ENCODE measurements around the gene AAGAB.
"Not testable (repeated sequence)": the region's sequence is repeated elsewhere in the genome, so short reads cannot be mapped to it uniquely, and the experiment has no call there.

The AAGAB gene

GRCh38 chr15:67253101-67253500 lies 1.4 kb downstream of the AAGAB start:
- no peak for DNase-seq (ENCODE audit: low spot score)

DNA sequence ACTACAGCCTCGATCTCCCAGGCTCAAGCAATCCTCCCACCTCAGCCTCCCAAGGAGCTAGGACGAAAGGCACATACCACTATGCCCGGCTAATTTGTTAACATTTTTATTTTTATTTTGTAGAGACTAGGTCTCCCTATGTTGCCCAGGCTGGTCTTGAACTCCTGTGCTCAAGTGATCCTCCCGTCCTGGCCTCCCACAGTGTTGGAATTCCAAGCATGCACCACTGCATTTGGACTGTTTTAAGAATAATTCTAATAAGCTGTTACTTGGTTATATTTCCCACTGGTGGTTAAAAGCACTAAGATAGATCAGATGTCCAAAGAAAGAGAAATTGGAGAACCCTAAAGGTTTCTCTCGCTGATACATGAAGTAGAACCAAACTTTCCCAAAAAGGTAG lies 3.1 kb downstream of the AAGAB start:
- DNase-seq (ENCODE audit: low spot score), result no peak

- DNase-seq (ENCODE audit: low spot score), result no peak
These were observed 4.6 kb downstream of the AAGAB start for GRCh38 chr15:67249830-67250229.

DNA sequence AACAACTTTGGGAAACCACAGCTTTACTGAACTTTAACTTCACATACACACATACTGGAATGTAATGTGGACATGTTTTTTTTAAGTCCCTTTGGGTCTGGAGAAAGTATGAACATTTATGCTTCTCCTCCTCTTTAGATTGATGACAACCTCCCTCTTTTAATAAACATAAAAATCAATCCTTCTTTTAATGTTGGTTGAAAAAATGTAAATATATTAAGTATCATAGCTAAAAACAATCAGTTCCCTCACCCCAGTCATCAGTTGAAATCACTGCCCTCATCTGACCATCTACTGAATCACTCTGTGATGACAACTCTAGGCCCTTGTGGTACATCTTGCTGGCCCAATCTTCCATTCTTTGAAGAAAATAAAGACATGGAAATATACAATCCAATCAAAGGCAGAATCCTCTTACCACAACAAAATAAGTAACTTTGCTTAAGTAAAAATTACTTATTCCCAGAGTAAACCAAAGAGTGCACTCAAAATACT lies 6.4 kb downstream of the AAGAB start:
- no peak for DNase-seq (ENCODE audit: low spot score)

DNA sequence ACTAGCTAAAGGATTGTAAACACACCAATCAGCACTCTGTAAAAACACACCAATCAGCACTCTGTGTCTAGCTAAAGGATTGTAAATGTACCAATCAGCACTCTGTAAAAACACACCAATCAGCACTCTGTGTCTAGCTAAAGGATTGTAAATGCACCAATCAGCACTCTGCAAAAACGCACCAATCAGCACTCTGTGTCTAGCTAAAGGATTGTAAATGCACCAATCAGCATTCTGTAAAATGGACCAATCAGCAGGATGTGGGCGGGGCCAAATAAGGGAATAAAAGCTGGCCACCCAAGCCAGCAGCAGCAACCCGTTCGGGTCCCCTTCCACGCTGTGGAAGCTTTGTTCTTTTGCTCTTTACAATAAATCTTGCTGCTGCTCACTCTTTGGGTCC lies 7.9 kb downstream of the AAGAB start:
- not testable (repeated sequence) for DNase-seq (ENCODE audit: low spot score)

GRCh38 chr15:67244971-67245478 lies 9.4 kb downstream of the AAGAB start:
- no peak for DNase-seq (ENCODE audit: low spot score)

GRCh38 chr15:67242708-67243111 lies 11.8 kb downstream of the AAGAB start:
- DNase-seq (ENCODE audit: low spot score), result no peak

DNA sequence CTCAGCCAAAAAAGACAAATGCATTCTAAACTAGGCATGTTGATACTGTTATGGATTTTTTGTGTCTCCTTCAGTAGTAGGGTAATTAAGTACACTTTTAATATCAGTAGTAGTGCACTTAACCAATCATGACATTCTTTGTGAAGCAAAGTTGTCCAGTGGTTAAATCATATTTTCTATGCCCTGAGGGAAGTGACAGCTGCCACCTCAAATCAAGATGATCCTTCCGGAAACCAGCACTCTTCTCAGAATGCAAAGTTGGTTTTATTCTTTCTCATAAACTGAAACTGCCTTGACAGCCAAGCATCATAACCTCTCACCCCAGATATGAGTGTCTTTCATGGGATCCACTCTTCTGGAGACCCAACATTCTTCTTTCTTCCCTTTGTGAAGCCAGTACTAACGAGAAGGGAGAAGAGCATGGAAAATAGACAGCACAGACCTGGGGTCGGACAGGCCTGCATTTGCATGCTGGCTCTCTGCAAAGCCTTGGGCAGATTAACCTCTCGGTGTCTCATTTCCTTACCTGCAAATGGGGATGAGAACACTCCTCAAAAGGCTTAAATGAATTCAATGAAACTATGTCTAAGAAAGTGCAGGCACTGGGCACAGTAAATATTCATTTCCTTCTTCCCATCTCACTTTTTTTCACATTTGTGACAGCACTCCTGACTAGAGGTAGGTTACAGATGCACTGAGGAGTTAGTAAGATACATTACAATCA lies 13.2 kb downstream of the AAGAB start:
- no peak for DNase-seq (ENCODE audit: low spot score)

DNA sequence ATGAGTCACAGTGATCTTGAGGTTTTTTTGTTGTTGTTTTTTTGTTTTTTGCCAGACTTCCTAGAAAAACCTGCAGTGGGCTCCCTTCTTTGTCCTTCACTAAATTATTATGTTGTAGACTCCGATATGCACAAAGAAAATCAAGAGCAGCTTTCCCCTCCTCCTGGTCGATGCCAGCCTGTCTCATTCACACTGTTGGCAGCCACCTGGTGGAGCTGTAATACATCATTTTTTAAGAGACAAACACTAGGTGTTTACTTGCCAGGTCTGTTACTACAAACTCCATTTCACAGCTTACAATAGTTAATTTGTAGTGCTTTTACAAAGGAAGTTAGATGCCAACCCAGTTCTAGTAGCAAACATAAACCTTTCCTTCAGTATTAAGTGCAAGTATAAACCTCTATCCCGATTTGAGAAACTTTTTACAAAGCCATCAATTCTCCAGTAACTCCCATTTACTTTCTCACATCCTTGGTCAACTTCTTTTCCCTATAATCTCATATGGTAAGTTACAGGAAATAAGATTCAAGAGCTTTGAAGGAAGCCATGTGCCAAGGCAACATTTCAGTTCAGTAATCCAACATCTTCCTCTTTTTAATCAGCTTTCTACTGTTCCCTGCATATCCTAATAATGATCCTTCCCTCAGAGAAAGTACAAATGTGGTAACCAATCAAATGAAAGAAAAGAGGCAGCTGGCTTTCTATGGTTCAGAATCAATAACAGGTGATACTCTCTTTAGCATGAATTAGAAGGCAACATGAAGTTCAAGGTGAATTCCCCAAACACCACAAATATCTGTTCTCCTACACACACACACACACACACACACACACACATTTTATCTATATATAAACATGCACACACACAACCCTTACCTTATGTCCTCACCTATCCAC lies 14.0 kb downstream of the AAGAB start:
- DNase-seq (ENCODE audit: low spot score), result no peak

DNA sequence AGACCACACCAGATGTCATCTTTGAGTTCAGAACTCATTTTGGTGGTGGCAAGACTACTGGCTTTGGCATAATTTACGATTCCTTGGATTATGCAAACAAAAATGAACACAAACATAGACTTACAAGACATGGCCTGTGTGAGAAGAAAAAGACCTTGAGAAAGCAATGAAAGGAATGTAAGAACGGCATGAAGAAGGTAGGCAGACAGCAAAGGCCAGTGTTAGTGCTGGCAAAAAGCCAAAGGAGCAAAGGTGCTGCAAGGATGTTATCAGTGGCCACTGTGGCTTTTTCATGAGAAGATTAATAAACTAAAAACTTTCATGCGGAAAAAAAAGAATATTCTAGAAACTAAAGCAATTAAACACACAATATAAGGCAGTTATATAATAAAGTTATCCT lies 21.9 kb downstream of the AAGAB start:
- no peak for DNase-seq (ENCODE audit: low spot score)

- no peak for DNase-seq (ENCODE audit: low spot score)
These were observed 24.0 kb downstream of the AAGAB start for GRCh38 chr15:67230504-67230903.

DNA sequence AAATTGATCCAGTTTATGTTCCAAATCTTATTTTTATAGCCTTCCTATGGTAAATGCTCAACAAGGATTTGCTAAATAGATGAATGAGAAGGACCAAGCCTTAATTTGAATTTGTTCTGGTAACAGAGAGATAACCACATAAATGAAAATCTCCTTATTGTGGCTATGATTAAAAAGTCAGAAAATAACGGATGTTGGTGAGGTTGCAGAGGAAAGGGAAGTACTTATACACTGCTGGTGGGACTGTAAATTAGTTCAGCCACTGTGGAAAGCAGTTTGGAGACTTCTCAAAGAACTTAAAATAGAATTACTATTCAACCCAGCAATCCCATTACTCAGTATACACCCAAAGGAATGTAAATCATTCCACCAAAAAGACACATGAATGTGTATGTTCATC lies 26.2 kb downstream of the AAGAB start:
- no peak for DNase-seq (ENCODE audit: low spot score)

DNA sequence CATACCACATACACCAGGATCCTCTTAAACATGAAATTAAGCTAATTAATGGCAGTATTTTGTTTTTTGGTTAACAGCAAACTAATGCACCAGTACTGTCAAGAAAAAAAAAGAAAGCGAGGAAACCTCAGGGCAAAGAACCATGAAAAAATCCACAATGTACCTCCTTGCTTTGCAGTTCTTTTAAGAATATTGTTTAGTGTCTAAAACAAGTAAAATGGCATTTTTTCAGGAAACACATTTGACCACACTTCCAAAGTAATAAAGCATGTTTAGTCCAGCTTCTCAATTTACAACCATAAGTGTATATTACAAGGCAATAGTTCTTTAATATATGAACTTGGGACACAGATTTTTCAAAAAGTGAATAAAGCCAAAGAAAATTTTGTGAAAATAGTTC lies 26.6 kb downstream of the AAGAB start:
- no peak for DNase-seq (ENCODE audit: low spot score)

DNA sequence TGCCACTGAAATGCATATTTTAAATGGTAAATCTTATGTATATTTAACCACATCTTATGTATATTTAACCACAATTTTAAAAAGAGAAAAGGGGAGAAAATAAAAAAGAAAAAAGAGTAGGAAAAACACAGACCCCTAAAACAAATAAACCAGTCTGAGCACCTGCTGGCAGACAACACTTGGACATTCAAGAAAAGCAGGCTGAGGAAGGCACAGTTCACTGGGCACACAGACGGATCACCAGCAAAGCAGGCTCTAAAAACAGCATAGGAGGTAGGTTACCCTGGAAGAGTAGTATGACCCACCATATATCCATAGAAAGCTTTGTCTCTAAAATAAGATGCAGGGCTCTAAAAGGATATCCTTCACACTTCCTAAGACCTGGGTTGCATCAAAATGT lies 27.0 kb downstream of the AAGAB start:
- no peak for DNase-seq (ENCODE audit: low spot score)

- no peak for DNase-seq (ENCODE audit: low spot score)
These were observed 29.1 kb downstream of the AAGAB start for GRCh38 chr15:67225336-67225735.

- no peak for DNase-seq (ENCODE audit: low spot score)
These were observed 29.6 kb downstream of the AAGAB start for GRCh38 chr15:67224889-67225288.

GRCh38 chr15:67219288-67219687 lies 35.2 kb downstream of the AAGAB start:
- DNase-seq (ENCODE audit: low spot score), result no peak

- DNase-seq (ENCODE audit: low spot score), result no peak
These were observed 36.0 kb downstream of the AAGAB start for GRCh38 chr15:67218428-67218827.

GRCh38 chr15:67216859-67217258 lies 37.6 kb downstream of the AAGAB start:
- DNase-seq (ENCODE audit: low spot score), result no peak

- DNase-seq (ENCODE audit: low spot score), result no peak
These were observed 39.4 kb downstream of the AAGAB start for GRCh38 chr15:67215102-67215501.

DNA sequence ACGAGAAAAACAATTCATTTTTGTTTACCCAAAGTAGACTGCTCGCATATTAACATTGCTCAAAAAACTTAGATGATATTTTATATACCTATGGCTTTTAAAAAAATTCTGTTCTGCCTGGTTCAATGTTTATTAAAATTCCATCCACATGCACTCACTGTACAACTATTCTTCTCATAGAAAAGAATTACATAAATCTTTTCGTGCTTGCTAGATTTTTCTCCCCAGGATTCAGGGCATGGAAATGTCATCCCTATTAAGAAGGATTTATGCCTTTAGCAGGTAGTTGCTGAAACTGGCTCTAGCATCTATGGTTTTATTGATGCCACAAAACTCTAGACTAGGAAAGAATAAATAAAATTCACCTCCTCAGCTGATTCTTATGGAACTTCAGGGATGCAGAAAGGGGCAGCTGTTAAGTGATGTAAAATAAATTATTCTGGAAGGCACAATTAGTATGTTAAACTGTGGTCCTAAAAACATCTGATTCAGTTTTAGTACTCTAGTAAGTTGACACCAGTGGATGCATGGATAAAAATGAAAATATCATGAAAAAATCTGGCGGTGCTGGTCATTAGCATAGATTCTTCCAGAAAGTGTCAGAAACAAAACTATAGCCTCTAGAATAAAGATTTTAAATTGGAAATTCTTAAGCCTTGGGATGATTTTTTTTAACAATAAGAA lies 41.6 kb downstream of the AAGAB start:
- no peak for DNase-seq (ENCODE audit: low spot score)

DNA sequence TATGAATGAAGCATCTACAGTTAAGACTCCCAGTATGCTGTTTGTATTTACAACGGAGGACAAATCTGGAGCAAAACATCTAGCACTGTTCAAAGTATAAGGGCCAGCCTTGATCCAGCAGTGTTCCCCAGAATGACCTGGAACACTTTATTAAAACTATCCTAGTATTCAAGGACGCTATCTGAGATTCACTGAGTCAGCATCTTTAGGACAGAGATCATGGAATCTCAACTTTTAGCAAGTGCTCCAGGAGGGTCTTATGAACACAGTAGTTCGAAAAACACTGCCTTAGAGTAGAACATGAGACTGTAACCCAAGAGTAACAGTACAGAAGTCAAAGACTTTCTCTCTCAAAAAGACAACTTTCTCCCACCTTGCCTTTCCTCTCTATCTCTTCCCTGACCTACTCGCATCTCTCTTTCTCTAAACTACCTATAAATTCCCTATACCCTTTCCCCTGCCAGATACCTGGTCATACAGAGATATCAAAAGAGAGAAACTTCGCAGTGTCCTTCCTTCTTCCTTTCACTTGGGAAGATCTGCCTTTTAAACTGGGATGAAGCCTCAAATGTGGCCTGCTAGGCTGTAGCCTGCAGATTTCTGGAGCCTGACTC lies 43.8 kb downstream of the AAGAB start:
- DNase-seq (ENCODE audit: low spot score), result no peak

Measured in kidney capillary endothelial cell (primary cell).